Measurements from ENCODE around the gene AHDC1.
"Not testable (repeated sequence)": the region's sequence is repeated elsewhere in the genome, so short reads cannot be mapped to it uniquely, and the experiment has no call there.

Gene AHDC1

DNA sequence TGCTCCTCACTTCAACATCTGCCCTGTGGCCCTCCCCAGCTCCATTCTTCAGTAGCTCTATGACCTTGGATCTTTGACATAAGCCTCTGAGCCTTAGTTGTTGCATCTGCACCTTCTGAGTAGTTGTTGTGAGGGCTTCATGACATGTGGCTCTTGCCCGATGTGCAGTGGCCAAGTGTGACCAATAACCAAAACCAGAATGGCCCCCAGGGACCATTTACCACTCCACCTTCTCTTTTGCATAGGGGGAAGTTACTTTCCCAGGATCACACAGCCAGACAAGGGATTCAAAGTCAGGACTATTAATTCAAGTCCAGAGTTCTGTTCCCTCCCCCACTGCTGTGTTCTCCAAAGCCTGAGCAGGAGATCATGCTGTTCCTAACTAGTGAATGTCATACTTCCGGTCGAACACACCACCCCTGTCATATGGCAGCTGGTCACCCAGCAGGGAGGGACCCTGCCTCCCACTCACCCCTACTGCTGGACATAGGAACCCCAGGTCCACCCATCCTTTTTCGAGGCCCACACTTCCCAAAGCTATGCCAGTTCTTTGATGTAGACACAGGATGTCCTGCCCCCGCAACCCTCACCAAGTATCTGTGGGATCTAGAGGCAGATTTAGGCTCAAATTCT lies 27.0 kb upstream of the AHDC1 start:
- TF ChIP-seq, protein P1, sequence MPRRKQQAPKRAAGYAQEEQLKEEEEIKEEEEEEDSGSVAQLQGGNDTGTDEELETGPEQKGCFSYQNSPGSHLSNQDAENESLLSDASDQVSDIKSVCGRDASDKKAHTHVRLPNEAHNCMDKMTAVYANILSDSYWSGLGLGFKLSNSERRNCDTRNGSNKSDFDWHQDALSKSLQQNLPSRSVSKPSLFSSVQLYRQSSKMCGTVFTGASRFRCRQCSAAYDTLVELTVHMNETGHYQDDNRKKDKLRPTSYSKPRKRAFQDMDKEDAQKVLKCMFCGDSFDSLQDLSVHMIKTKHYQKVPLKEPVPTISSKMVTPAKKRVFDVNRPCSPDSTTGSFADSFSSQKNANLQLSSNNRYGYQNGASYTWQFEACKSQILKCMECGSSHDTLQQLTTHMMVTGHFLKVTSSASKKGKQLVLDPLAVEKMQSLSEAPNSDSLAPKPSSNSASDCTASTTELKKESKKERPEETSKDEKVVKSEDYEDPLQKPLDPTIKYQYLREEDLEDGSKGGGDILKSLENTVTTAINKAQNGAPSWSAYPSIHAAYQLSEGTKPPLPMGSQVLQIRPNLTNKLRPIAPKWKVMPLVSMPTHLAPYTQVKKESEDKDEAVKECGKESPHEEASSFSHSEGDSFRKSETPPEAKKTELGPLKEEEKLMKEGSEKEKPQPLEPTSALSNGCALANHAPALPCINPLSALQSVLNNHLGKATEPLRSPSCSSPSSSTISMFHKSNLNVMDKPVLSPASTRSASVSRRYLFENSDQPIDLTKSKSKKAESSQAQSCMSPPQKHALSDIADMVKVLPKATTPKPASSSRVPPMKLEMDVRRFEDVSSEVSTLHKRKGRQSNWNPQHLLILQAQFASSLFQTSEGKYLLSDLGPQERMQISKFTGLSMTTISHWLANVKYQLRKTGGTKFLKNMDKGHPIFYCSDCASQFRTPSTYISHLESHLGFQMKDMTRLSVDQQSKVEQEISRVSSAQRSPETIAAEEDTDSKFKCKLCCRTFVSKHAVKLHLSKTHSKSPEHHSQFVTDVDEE (CRISPR knock-in tag; IDR thresholded peaks at IDR 0.05): no peak
- TF ChIP-seq CSDC2 (CRISPR knock-in tag; IDR thresholded peaks at IDR 0.05) (no peak), BACH2 (CRISPR knock-in tag; IDR thresholded peaks at IDR 0.05; ENCODE audit: borderline replicate concordance) (no peak), SNAI2 (CRISPR knock-in tag; IDR thresholded peaks at IDR 0.05) (no peak), ZC3H10 (CRISPR knock-in tag; IDR thresholded peaks at IDR 0.05) (no peak), ZFP3 (CRISPR knock-in tag; IDR thresholded peaks at IDR 0.05) (no peak), ZNF8 (CRISPR knock-in tag; IDR thresholded peaks at IDR 0.05) (no peak), ARNTL (CRISPR knock-in tag; IDR thresholded peaks at IDR 0.05; ENCODE audit: borderline replicate concordance, low read depth) (no peak), RARB (CRISPR knock-in tag; IDR thresholded peaks at IDR 0.05) (no peak), ZNF565 (CRISPR knock-in tag; conservative IDR thresholded peaks at IDR 0.05; ENCODE audit: low read depth) (no peak), GLIS3 (CRISPR knock-in tag; IDR thresholded peaks at IDR 0.05) (no peak), PPARA (CRISPR knock-in tag; IDR thresholded peaks at IDR 0.05; ENCODE audit: borderline replicate concordance) (no peak)
- TF ChIP-seq, protein P2, sequence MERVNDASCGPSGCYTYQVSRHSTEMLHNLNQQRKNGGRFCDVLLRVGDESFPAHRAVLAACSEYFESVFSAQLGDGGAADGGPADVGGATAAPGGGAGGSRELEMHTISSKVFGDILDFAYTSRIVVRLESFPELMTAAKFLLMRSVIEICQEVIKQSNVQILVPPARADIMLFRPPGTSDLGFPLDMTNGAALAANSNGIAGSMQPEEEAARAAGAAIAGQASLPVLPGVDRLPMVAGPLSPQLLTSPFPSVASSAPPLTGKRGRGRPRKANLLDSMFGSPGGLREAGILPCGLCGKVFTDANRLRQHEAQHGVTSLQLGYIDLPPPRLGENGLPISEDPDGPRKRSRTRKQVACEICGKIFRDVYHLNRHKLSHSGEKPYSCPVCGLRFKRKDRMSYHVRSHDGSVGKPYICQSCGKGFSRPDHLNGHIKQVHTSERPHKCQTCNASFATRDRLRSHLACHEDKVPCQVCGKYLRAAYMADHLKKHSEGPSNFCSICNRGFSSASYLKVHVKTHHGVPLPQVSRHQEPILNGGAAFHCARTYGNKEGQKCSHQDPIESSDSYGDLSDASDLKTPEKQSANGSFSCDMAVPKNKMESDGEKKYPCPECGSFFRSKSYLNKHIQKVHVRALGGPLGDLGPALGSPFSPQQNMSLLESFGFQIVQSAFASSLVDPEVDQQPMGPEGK (CRISPR knock-in tag; IDR thresholded peaks at IDR 0.05; ENCODE audit: borderline replicate concordance): no peak
- no peak for ATAC-seq

DNA sequence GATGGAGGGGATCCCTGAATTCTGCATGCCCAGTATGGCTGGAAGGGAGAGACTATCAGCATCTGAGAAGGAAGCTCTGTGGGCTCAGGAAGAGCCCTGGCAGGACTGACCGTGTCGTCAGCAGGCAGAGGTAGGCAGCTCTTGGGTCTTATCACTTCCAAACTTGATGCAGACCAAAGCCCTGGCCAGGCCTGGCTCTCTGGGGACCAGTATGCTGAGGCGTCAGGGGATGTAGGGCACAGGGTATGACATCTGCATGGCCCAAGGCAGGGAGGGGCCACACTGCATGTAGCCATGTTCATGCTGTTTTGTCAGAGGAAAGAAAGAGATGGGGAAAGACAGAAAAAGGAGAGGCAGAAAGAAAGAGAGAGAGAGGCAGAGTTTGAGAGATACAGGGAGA lies 24.8 kb upstream of the AHDC1 start:
- peak; percentile 38; the same call in 1 of the 3 replicates for ATAC-seq
- TF ChIP-seq ZFP30 (CRISPR knock-in tag; IDR thresholded peaks at IDR 0.05) (no peak), GLIS3 (CRISPR knock-in tag; IDR thresholded peaks at IDR 0.05) (no peak), PPARA (CRISPR knock-in tag; IDR thresholded peaks at IDR 0.05; ENCODE audit: borderline replicate concordance) (no peak), ISL1 (CRISPR knock-in tag; IDR thresholded peaks at IDR 0.05) (no peak), OSR1 (CRISPR knock-in tag; IDR thresholded peaks at IDR 0.05) (no peak), ESRRG (CRISPR knock-in tag; IDR thresholded peaks at IDR 0.05) (no peak), TOX (CRISPR knock-in tag; IDR thresholded peaks at IDR 0.05; ENCODE audit: borderline replicate concordance) (no peak), ARNTL (CRISPR knock-in tag; IDR thresholded peaks at IDR 0.05; ENCODE audit: borderline replicate concordance, low read depth) (no peak), ZNF565 (CRISPR knock-in tag; conservative IDR thresholded peaks at IDR 0.05; ENCODE audit: low read depth) (no peak), CSRNP3 (CRISPR knock-in tag; IDR thresholded peaks at IDR 0.05) (no peak), SNAI2 (CRISPR knock-in tag; IDR thresholded peaks at IDR 0.05) (no peak)

DNA sequence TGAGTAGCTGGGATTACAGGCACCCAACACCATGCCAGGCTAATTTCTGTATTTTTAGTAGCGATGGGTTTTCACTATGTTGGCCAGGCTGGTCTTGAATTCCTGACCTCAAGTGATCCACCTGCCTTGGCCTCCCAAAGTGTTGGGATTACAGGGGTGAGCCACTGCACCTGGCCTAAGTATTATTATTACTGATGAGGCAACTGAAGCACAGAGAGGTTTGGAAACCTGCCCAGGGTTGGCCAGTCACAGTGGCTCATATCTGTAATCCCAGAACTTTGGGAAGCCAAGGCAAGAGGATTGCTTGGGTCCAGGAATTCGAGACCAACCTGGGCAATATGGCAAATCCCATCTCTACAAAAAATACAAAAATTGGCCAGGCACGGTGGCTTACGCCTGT lies 23.8 kb upstream of the AHDC1 start:
- ATAC-seq: not testable (repeated sequence)

- no peak for TF ChIP-seq ISL1 (CRISPR knock-in tag; IDR thresholded peaks at IDR 0.05)
- TF ChIP-seq ZFP30 (CRISPR knock-in tag; IDR thresholded peaks at IDR 0.05): no peak
- TF ChIP-seq ZNF70 (CRISPR knock-in tag; IDR thresholded peaks at IDR 0.05): no peak
- TF ChIP-seq GLIS3 (CRISPR knock-in tag; IDR thresholded peaks at IDR 0.05): no peak
- TF ChIP-seq ZC3H10 (CRISPR knock-in tag; IDR thresholded peaks at IDR 0.05): no peak
- no peak for TF ChIP-seq ZNF565 (CRISPR knock-in tag; conservative IDR thresholded peaks at IDR 0.05; ENCODE audit: low read depth)
- no peak for TF ChIP-seq RARB (CRISPR knock-in tag; IDR thresholded peaks at IDR 0.05)
- no peak for TF ChIP-seq BACH2 (CRISPR knock-in tag; IDR thresholded peaks at IDR 0.05; ENCODE audit: borderline replicate concordance)
- TF ChIP-seq, protein P1 (CRISPR knock-in tag; IDR thresholded peaks at IDR 0.05): no peak
- TF ChIP-seq ARNTL (CRISPR knock-in tag; IDR thresholded peaks at IDR 0.05; ENCODE audit: borderline replicate concordance, low read depth): no peak
- TF ChIP-seq, protein P2 (CRISPR knock-in tag; IDR thresholded peaks at IDR 0.05; ENCODE audit: borderline replicate concordance): no peak
- TF ChIP-seq TOX (CRISPR knock-in tag; IDR thresholded peaks at IDR 0.05; ENCODE audit: borderline replicate concordance): no peak
Measured at GRCh38 chr1:27627061-27627460, 23.1 kb upstream of the AHDC1 start.

More at GRCh38 chr1:27627061-27627460, 23.1 kb upstream of the AHDC1 start:
- no peak for ATAC-seq

Measured in SK-N-SH treated with all-trans-retinoic acid at 6 μM for 48 hours (cell line).